ENCODE results near the gene PEX3.

PEX3 gene

DNA sequence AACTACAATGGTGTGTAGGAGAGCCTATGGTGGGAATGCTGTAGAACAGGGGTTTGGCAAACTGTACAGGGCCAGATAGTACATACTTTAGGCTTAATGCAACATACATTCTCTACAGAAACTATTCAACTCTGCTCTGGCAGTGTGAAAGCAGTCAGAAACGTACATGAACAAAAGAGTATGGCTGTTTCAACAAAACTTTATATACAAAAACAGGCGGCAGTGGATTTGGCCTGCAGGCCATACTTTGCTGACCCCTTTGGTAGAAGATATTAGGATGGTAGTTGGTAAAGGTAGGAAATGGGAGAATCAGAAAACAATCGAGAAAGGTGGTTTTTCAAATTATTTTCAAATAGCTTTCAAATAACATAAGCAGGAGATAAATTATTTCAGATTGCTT lies 36.1 kb downstream of the PEX3 start:
- H3K36me3 ChIP-seq (ENCODE audit: control insufficient read depth, low read depth, low read length): no peaks in the 10 kb centered on the region
- H3K9ac ChIP-seq (ENCODE audit: low read length): no peak overlapping the region
- no peaks in the 10 kb centered on the region for H3K4me1 ChIP-seq (ENCODE audit: control insufficient read depth, low read depth, low read length)
- no peaks in the 10 kb centered on the region for H3K9me3 ChIP-seq (ENCODE audit: control insufficient read depth, low read depth, low read length)
- no peak overlapping the region for H3K27ac ChIP-seq (ENCODE audit: low read length)
- no peaks in the 10 kb centered on the region for H3K27me3 ChIP-seq (ENCODE audit: control insufficient read depth, insufficient read depth, low read length)
- H3K4me3 ChIP-seq (ENCODE audit: low read length): no peak overlapping the region

DNA sequence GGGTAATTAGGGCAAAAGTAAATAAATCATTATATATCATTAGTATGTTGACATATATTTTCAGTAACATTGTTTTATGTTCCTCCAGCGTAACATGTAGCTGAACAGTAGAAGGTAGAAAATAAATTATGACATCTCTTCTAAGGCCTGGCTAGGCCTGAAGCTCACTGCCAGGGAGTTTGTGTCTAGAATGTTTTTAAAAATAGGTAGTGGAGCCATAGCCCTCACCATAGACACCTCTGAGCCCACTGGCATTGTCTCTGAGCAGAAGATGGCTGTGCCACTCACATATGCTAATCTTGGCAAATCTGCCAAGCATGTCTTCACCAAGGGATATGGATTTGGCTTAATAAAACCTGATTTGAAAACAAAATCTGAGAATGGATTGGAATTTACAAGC lies 39.6 kb downstream of the PEX3 start:
- no peaks in the 10 kb centered on the region for H3K27me3 ChIP-seq (ENCODE audit: control insufficient read depth, insufficient read depth, low read length)
- H3K36me3 ChIP-seq (ENCODE audit: control insufficient read depth, low read depth, low read length): peaks cover 15% of the 10 kb centered on the region
- H3K27ac ChIP-seq (ENCODE audit: low read length): no peak overlapping the region
- no peaks in the 10 kb centered on the region for H3K9me3 ChIP-seq (ENCODE audit: control insufficient read depth, low read depth, low read length)
- H3K4me1 ChIP-seq (ENCODE audit: control insufficient read depth, low read depth, low read length): no peaks in the 10 kb centered on the region
- H3K9ac ChIP-seq (ENCODE audit: low read length): no peak overlapping the region
- no peak overlapping the region for H3K4me3 ChIP-seq (ENCODE audit: low read length)

DNA sequence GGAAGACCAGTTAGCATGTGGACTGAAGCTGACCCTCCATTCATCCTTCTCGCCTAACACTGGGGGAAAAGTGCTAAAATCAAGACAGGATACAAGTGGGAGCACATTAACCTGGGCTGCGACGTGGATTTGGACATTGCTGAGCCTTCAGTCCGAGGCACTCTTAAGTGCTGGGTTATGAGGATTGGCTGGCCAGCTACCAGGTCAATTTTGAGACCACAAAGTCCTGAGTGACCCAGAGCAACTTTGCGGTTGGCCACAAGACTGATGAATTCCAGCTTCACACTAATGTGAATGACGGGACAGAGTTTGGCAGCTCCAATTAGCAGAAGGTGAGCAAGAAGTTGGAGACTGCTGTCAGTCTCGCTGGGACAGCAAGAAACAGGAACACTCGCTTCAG lies 40.2 kb downstream of the PEX3 start:
- Histone ChIP-seq H3K27me3 (ENCODE audit: control insufficient read depth, insufficient read depth, low read length) (no peaks in the 10 kb centered on the region), H3K9ac (ENCODE audit: low read length) (no peak overlapping the region), H3K4me1 (ENCODE audit: control insufficient read depth, low read depth, low read length) (no peaks in the 10 kb centered on the region), H3K9me3 (ENCODE audit: control insufficient read depth, low read depth, low read length) (no peaks in the 10 kb centered on the region), H3K4me3 (ENCODE audit: low read length) (no peak overlapping the region), H3K27ac (ENCODE audit: low read length) (no peak overlapping the region), H3K36me3 (ENCODE audit: control insufficient read depth, low read depth, low read length) (peaks cover 20% of the 10 kb centered on the region)

DNA sequence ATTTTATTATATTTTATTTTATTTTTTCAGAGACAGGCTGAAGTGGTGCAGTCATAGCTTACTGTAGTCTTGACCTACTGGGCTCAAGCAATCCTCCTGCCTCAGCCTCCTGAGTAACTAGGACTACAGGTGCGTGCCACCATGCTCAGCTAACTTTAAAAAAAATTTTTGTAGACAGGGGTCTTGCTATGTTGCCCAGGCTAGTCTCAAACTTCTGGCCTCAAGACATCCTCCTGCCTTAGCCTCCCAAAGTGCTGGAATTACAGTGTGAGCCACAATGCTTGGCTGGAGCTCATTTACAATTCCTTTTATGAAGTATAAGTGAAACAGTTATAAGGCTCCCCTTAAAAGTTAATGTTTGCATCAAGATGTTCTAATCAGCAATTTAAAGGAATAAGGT lies 46.4 kb downstream of the PEX3 start:
- H3K9me3 ChIP-seq (ENCODE audit: control insufficient read depth, low read depth, low read length): no peaks in the 10 kb centered on the region
- no peak overlapping the region for H3K4me3 ChIP-seq (ENCODE audit: low read length)
- H3K4me1 ChIP-seq (ENCODE audit: control insufficient read depth, low read depth, low read length): no peaks in the 10 kb centered on the region
- no peak overlapping the region for H3K27ac ChIP-seq (ENCODE audit: low read length)
- no peaks in the 10 kb centered on the region for H3K27me3 ChIP-seq (ENCODE audit: control insufficient read depth, insufficient read depth, low read length)
- no peak overlapping the region for H3K9ac ChIP-seq (ENCODE audit: low read length)
- peaks cover 53% of the 10 kb centered on the region for H3K36me3 ChIP-seq (ENCODE audit: control insufficient read depth, low read depth, low read length)

DNA sequence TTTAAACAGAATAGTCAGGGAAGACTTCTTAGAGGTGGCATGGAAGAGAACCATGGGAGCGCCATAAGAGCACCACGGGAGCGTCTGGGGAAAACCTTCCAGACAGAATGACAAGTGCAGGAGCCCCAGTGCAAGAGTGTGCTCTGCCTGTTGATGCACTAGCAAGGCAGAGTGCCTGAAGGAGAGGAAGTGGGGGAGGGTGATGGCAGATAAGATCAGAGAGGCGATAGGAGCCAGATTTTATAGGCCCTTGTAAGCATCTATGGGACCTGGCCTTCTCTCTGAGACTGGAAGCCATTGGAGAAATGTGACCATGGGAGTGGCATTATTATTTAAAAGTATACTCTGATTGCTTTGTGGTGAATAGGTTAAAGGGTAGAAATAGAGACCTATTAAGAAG lies 47.8 kb downstream of the PEX3 start:
- Histone ChIP-seq H3K27ac (ENCODE audit: low read length) (no peak overlapping the region), H3K9me3 (ENCODE audit: control insufficient read depth, low read depth, low read length) (no peaks in the 10 kb centered on the region), H3K4me3 (ENCODE audit: low read length) (no peak overlapping the region), H3K27me3 (ENCODE audit: control insufficient read depth, insufficient read depth, low read length) (no peaks in the 10 kb centered on the region), H3K36me3 (ENCODE audit: control insufficient read depth, low read depth, low read length) (peaks cover 62% of the 10 kb centered on the region), H3K4me1 (ENCODE audit: control insufficient read depth, low read depth, low read length) (no peaks in the 10 kb centered on the region), H3K9ac (ENCODE audit: low read length) (no peak overlapping the region)

DNA sequence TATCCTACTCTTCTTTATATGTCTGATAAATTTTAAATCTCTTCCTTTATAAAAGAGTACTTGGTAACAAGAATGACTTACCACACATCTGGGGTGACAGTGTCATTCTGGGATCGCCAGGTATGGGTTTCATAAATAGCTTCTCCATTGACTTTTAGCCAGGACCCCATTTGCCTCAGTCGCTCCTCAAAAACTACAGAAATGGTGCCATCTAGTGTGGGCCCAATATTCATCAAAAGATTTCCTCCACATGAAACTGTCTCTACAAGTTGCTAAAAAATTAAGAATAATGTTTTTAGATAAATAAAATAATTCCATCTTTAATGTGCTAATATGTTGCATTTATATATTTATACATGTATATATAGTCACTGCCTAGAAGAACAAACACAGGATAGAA lies 51.2 kb downstream of the PEX3 start:
- H3K4me3 ChIP-seq (ENCODE audit: low read length): no peak overlapping the region
- H3K36me3 ChIP-seq (ENCODE audit: control insufficient read depth, low read depth, low read length): peaks cover 62% of the 10 kb centered on the region
- no peaks in the 10 kb centered on the region for H3K4me1 ChIP-seq (ENCODE audit: control insufficient read depth, low read depth, low read length)
- H3K27me3 ChIP-seq (ENCODE audit: control insufficient read depth, insufficient read depth, low read length): no peaks in the 10 kb centered on the region
- no peaks in the 10 kb centered on the region for H3K9me3 ChIP-seq (ENCODE audit: control insufficient read depth, low read depth, low read length)
- H3K9ac ChIP-seq (ENCODE audit: low read length): no peak overlapping the region
- no peak overlapping the region for H3K27ac ChIP-seq (ENCODE audit: low read length)

DNA sequence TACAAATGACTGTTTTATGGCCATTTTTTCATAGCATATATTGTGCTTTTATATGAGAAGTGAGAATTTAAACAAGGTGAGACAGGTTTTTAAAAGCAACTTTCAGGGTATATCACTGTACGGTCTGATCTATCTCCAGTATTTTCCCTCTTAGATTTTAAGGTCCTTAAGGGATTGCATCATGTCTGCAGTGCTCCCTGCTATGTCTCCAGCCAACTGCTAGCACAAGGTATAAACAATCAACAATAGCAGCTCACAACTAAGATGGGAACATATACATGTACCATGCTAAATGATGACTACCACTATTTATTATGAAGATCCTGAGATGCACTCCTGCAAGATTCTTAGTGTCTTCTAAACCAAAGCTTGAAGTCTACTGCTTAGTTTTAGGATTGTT lies 53.8 kb downstream of the PEX3 start:
- Histone ChIP-seq H3K9ac (ENCODE audit: low read length) (no peak overlapping the region), H3K4me3 (ENCODE audit: low read length) (no peak overlapping the region), H3K9me3 (ENCODE audit: control insufficient read depth, low read depth, low read length) (no peaks in the 10 kb centered on the region), H3K36me3 (ENCODE audit: control insufficient read depth, low read depth, low read length) (peaks cover 53% of the 10 kb centered on the region), H3K27ac (ENCODE audit: low read length) (no peak overlapping the region), H3K4me1 (ENCODE audit: control insufficient read depth, low read depth, low read length) (no peaks in the 10 kb centered on the region), H3K27me3 (ENCODE audit: control insufficient read depth, insufficient read depth, low read length) (no peaks in the 10 kb centered on the region)

DNA sequence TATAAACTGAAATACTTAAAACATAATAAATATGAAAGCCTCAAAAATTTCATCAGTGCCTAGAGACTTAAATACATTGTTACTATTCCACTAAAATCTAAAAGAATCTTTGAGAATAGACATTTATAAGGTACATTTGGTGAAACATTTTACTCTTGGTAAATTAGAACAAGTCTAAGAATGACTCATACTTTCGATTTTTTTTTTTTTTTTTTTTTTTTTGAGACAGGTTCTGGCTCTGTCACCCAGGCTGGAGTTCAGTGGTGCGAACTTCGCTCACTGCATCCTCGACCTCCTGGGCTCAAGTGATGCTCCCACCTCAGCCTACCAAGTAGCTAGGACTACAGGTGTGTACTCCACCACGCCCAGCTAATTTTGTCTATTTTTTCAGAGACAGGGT lies 54.5 kb downstream of the PEX3 start:
- H3K9ac ChIP-seq (ENCODE audit: low read length): no peak overlapping the region
- peaks cover 50% of the 10 kb centered on the region for H3K36me3 ChIP-seq (ENCODE audit: control insufficient read depth, low read depth, low read length)
- H3K4me1 ChIP-seq (ENCODE audit: control insufficient read depth, low read depth, low read length): no peaks in the 10 kb centered on the region
- no peaks in the 10 kb centered on the region for H3K27me3 ChIP-seq (ENCODE audit: control insufficient read depth, insufficient read depth, low read length)
- H3K27ac ChIP-seq (ENCODE audit: low read length): no peak overlapping the region
- no peak overlapping the region for H3K4me3 ChIP-seq (ENCODE audit: low read length)
- no peaks in the 10 kb centered on the region for H3K9me3 ChIP-seq (ENCODE audit: control insufficient read depth, low read depth, low read length)

DNA sequence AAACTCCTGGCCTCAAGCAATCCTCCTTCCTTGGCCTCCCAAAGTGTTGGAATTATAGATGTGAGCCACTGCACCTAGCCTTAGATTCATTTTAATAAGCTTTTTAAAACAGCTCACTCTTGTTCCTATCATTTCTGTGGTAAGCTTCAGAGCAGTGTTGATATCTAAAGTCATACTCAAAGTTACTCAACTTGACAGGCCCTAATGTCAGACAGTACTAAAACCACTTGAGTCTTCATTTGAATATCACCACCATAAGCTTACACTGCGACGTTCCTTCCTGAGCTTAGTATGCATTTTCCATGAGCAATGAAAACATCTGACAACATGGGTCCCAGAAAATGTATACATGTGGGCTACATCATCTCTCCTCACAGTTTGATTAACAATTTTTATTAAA lies 54.9 kb downstream of the PEX3 start:
- peaks cover under 1% of the 10 kb centered on the region for H3K4me1 ChIP-seq (ENCODE audit: control insufficient read depth, low read depth, low read length)
- H3K27me3 ChIP-seq (ENCODE audit: control insufficient read depth, insufficient read depth, low read length): no peaks in the 10 kb centered on the region
- no peak overlapping the region for H3K27ac ChIP-seq (ENCODE audit: low read length)
- H3K9ac ChIP-seq (ENCODE audit: low read length): no peak overlapping the region
- peaks cover 46% of the 10 kb centered on the region for H3K36me3 ChIP-seq (ENCODE audit: control insufficient read depth, low read depth, low read length)
- H3K4me3 ChIP-seq (ENCODE audit: low read length): no peak overlapping the region
- H3K9me3 ChIP-seq (ENCODE audit: control insufficient read depth, low read depth, low read length): no peaks in the 10 kb centered on the region

DNA sequence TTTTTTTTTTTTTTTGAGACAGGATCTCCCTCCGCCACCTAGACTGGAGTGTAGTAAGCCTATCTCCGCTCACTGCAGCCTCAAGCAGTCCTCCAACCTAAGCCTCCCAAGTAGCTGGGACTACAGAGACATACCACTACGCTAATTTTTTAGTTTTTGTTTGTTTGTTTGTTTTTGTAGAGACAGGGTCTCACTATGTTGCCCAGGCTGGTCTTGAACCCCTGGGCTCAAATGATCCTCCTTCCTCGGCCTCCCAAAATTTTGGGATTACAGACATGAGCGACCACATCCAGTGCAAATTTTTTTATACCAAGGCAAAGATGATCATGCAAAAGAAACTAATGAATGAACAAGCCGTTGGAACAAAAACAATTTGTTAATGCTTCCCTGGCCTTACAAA lies 55.6 kb downstream of the PEX3 start:
- Histone ChIP-seq H3K4me1 (ENCODE audit: control insufficient read depth, low read depth, low read length) (peaks cover 4% of the 10 kb centered on the region), H3K4me3 (ENCODE audit: low read length) (no peak overlapping the region), H3K9me3 (ENCODE audit: control insufficient read depth, low read depth, low read length) (no peaks in the 10 kb centered on the region), H3K27me3 (ENCODE audit: control insufficient read depth, insufficient read depth, low read length) (no peaks in the 10 kb centered on the region), H3K36me3 (ENCODE audit: control insufficient read depth, low read depth, low read length) (peaks cover 41% of the 10 kb centered on the region), H3K27ac (ENCODE audit: low read length) (no peak overlapping the region), H3K9ac (ENCODE audit: low read length) (no peak overlapping the region)

DNA sequence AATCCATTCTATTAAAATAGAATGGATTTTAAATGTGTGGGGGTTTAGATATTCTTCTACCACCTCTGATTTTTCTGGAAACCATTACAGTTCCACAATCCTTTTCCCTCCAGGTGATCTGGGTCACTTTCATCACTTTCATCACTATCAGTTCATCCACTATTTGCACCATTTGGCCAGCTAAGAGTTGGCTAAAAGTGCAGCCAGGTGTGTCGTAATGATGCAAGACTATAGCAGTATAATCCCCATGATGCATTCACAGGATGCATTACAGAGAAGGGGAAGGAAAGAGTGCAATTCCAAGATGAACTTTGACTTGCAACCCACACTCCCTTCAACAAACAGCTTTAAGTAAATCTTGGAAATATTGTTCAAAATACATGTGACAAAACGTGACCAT lies 56.0 kb downstream of the PEX3 start:
- no peaks in the 10 kb centered on the region for H3K9me3 ChIP-seq (ENCODE audit: control insufficient read depth, low read depth, low read length)
- H3K27me3 ChIP-seq (ENCODE audit: control insufficient read depth, insufficient read depth, low read length): no peaks in the 10 kb centered on the region
- H3K27ac ChIP-seq (ENCODE audit: low read length): no peak overlapping the region
- peaks cover 37% of the 10 kb centered on the region for H3K36me3 ChIP-seq (ENCODE audit: control insufficient read depth, low read depth, low read length)
- H3K4me1 ChIP-seq (ENCODE audit: control insufficient read depth, low read depth, low read length): peaks cover 4% of the 10 kb centered on the region
- no peak overlapping the region for H3K4me3 ChIP-seq (ENCODE audit: low read length)
- H3K9ac ChIP-seq (ENCODE audit: low read length): no peak overlapping the region

DNA sequence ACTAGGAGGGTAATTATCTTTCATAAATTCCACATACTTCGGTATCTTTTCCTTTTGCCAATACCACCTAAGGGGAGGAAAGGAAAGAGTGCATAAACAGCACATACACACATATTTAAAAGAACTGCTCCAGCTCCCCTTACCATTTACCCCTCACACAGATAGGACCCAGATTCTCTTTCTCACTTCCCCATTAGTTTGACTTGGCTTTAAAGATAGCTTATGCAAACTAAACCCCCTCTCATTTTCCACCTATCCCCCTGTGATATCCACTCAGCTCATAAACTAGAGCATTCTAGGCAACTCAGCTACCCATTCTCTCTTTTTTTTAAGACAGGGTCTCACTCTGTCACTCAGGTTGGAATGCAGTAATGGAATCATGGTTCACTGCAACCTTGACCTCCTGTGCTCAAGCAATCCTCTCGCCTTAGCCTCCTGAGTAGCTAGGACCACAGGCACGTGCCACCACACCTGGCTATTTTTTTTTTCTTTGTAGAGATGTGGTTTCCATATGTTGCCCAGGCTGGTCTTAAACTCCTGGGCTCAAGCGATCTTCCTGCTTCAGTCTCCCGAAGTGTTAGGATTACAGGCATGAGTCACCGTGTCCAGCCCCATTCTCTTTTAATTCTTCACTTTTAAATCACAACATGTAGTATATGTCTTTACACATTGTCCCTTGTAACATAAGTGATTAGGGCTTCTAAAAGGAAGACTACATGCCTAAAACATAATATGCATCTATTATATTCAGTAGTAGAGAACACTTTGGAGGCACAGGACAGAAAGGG lies 56.9 kb downstream of the PEX3 start:
- Histone ChIP-seq H3K36me3 (ENCODE audit: control insufficient read depth, low read depth, low read length) (peaks cover 34% of the 10 kb centered on the region), H3K4me3 (ENCODE audit: low read length) (no peak overlapping the region), H3K9me3 (ENCODE audit: control insufficient read depth, low read depth, low read length) (no peaks in the 10 kb centered on the region), H3K27me3 (ENCODE audit: control insufficient read depth, insufficient read depth, low read length) (no peaks in the 10 kb centered on the region), H3K9ac (ENCODE audit: low read length) (no peak overlapping the region), H3K4me1 (ENCODE audit: control insufficient read depth, low read depth, low read length) (peaks cover 4% of the 10 kb centered on the region), H3K27ac (ENCODE audit: low read length) (no peak overlapping the region)

All from iPS-18a (cell line).